HG03066 (cell line): ENCODE measurements around the gene KIF5A.
A peak's percentile ranks its signal among the peaks of the same experiment; 100 is the strongest.

Experiments
- ATAC-seq: cut with Tn5 transposase; IDR thresholded peaks from one replicate; pipeline ENCODE4 v1.9.1; 2021; ENCODE audit warnings: low read depth; ENCODE audit not compliant: unreplicated experiment

Gene KIF5A

GRCh38 chr12:57531836-57532235 lies 18.0 kb upstream of the KIF5A start:
- ATAC-seq: no peak

GRCh38 chr12:57533108-57533507 lies 16.7 kb upstream of the KIF5A start:
- no peak for ATAC-seq

- no peak for ATAC-seq
These were observed 15.6 kb upstream of the KIF5A start for GRCh38 chr12:57534250-57534649.

- no peak for ATAC-seq
These were observed 14.8 kb upstream of the KIF5A start for GRCh38 chr12:57534991-57535543.

- no peak for ATAC-seq
These were observed 13.9 kb upstream of the KIF5A start for GRCh38 chr12:57535764-57536596.

- ATAC-seq: no peak
These were observed 13.3 kb upstream of the KIF5A start for GRCh38 chr12:57536597-57536942.

- no peak for ATAC-seq
These were observed 10.6 kb upstream of the KIF5A start for GRCh38 chr12:57539134-57539768.

GRCh38 chr12:57541001-57541400 lies 8.8 kb upstream of the KIF5A start:
- ATAC-seq: no peak

GRCh38 chr12:57541717-57542116 lies 8.1 kb upstream of the KIF5A start:
- no peak for ATAC-seq

GRCh38 chr12:57543581-57543980 lies 6.3 kb upstream of the KIF5A start:
- no peak for ATAC-seq

- ATAC-seq: no peak
These were observed 3.9 kb upstream of the KIF5A start for GRCh38 chr12:57545809-57546437.

GRCh38 chr12:57546438-57547287 lies 3.2 kb upstream of the KIF5A start, which contains the start of gene DCTN2:
DCTN2 (minus strand) TSS chr12:57547192; CDS start chr12:57547063, 129 bp downstream.
- ATAC-seq: peak; percentile 99

- ATAC-seq: no peak
These were observed 2.4 kb upstream of the KIF5A start for GRCh38 chr12:57547288-57548012.

- no peak for ATAC-seq
These were observed 1.9 kb upstream of the KIF5A start for GRCh38 chr12:57548013-57548315.

- no peak for ATAC-seq
These were observed 1.4 kb upstream of the KIF5A start for GRCh38 chr12:57548488-57548887.

- no peak for ATAC-seq
These were observed 488 bp upstream of the KIF5A start for GRCh38 chr12:57549203-57549908.

GRCh38 chr12:57550641-57551549 lies 1.1 kb downstream of the KIF5A start:
- no peak for ATAC-seq

- ATAC-seq: no peak
These were observed 1.9 kb downstream of the KIF5A start for GRCh38 chr12:57551637-57552305.
